Body of pancreas (tissue), 4 donors: Measurements from ENCODE around the gene PPP3R2. TPM values are rescaled to one million over a fixed set of nuclear protein-coding genes. Genes with fewer than 3 reads are reported as not detected.

Source experiments
- ATAC-seq: fragments of 150-250 bp; one replicate; pipeline ENCODE4 v1.9.1; 2016
- DNase-seq, 4 donors: peaks; one replicate each; pipeline ENCODE4 v3.0.0-alpha.2; 2019
- H3K27ac ChIP-seq, 4 donors: fragments of 200-600 bp; sonication (generic); 1 replicate in 3 of 4; 2 replicates in 1 of 4; pipeline versions ENCODE4 v1.5.1 to v1.6.1; 2016 to 2019; ENCODE audit warnings: mild to moderate bottlenecking in 1 of 4, mixed read lengths in 1 of 4, moderate library complexity in 1 of 4
- H3K27me3 ChIP-seq, 2 donors: fragments of 200-600 bp; sonication (generic); one replicate each; pipeline ENCODE4 v1.6.0; 2016; ENCODE audit warnings: mild to moderate bottlenecking in 1 of 2
- H3K36me3 ChIP-seq, 2 donors: fragments of 200-600 bp; sonication (generic); replicated peaks in 1 of 2; 2 replicates each; pipeline ENCODE4 v1.5.1; 2016; ENCODE audit warnings: low read depth in 2 of 2; ENCODE audit not compliant: insufficient read depth in 1 of 2
- H3K4me1 ChIP-seq: fragments of 200-600 bp; sonication (generic); one replicate; pipeline ENCODE4 v1.6.0; 2016
- H3K4me3 ChIP-seq, 2 donors: fragments of 200-600 bp; sonication (generic); 1 replicate in 1 of 2; 2 replicates in 1 of 2; pipeline ENCODE4 v1.5.1; 2016 to 2019
- H3K9me3 ChIP-seq, 3 donors: fragments of 200-600 bp; sonication (generic); 1 replicate in 2 of 3; 2 replicates in 1 of 3; pipeline ENCODE4 v1.5.1; 2016
- CTCF ChIP-seq, 7 experiments: fragments of 450-650 bp in 4 of 7; fragments of 200-600 bp in 3 of 7; sonication (generic) in 3 of 7; IDR thresholded peaks; one replicate each; pipeline ENCODE4 v1.5.1; 2016 to 2019; ENCODE audit warnings: antibody characterized with exemption in 7 of 7
- POLR2A ChIP-seq, 3 donors: fragments of 450-650 bp; IDR thresholded peaks; one replicate each; pipeline ENCODE4 v1.6.1; 2016; ENCODE audit warnings: antibody characterized with exemption in 3 of 3, mild to moderate bottlenecking in 2 of 3
- WGBS, 2 donors: methylation state at CpG; one replicate each; pipeline ENCODE4 v1.1.5; 2017; 5-methylcytosine and 5-hydroxymethylcytosine counted together
- intact Hi-C: fragments of 100-400 bp; cut with DNase I; formaldehyde crosslinking; loops from one replicate; pipeline ENCODE4 v1.15.1; 2023
- total RNA-seq, 2 donors: library from RNA; depleted of rRNA; stranded (reverse); fragments of >200 nt; gene quantifications; one replicate each; pipeline ENCODE4 v1.1.0, GENCODE V29; 2016

The PPP3R2 gene
- total RNA-seq, 2 donors from 2014 or later = not detected

- 68 to 78% methylated on average over 4 of the region's 4 CpGs for WGBS, 2 donors
- TF ChIP-seq POLR2A (IDR thresholded peaks at IDR 0.05) (no peak), CTCF (IDR thresholded peaks at IDR 0.05) (no peak)
- intact Hi-C loops = no loop called here
Observed at GRCh38 chr9:101628173-101628572, 33.4 kb upstream of the PPP3R2 start.

GRCh38 chr9:101626295-101626694 lies 31.5 kb upstream of the PPP3R2 start:
- 82 to 92% methylated on average over 1 of the region's 1 CpG for WGBS, 2 donors
- Histone ChIP-seq H3K9me3 (no peaks in the 10 kb centered on the region), H3K4me1 (peaks cover 6% of the 10 kb centered on the region), H3K36me3 (no peaks in the 10 kb centered on the region), H3K27me3 (no peaks in the 10 kb centered on the region), H3K4me3 (no peak overlapping the region), H3K27ac (no peak overlapping the region)
- TF ChIP-seq POLR2A (IDR thresholded peaks at IDR 0.05) (no peak), CTCF (IDR thresholded peaks at IDR 0.05) (no peak)
- no peak for DNase-seq
- intact Hi-C loops = no loop called here
- ATAC-seq = no peak

More at GRCh38 chr9:101628173-101628572, 33.4 kb upstream of the PPP3R2 start:
- no peaks in the 10 kb centered on the region for H3K27me3 ChIP-seq
- no peaks in the 10 kb centered on the region for H3K9me3 ChIP-seq
- no peak for DNase-seq
- no peak overlapping the region for H3K4me3 ChIP-seq
- no peak for ATAC-seq
- no peaks in the 10 kb centered on the region for H3K36me3 ChIP-seq
- peaks cover 6% of the 10 kb centered on the region for H3K4me1 ChIP-seq
- no peak overlapping the region for H3K27ac ChIP-seq

- no peaks in the 10 kb centered on the region for H3K9me3 ChIP-seq
- H3K4me1 ChIP-seq = peaks cover 6% of the 10 kb centered on the region
- H3K36me3 ChIP-seq = no peaks in the 10 kb centered on the region
- no peak overlapping the region for H3K4me3 ChIP-seq
- TF ChIP-seq CTCF (IDR thresholded peaks at IDR 0.05) = no peak
- TF ChIP-seq POLR2A (IDR thresholded peaks at IDR 0.05) = no peak
- ATAC-seq (no peak), DNase-seq (no peak)
- 77 to 88% methylated on average over 2 of the region's 2 CpGs for WGBS, 2 donors
- H3K27ac ChIP-seq = no peak overlapping the region
- intact Hi-C loops = no loop called here
- no peaks in the 10 kb centered on the region for H3K27me3 ChIP-seq
Observed at GRCh38 chr9:101625876-101626275, 31.1 kb upstream of the PPP3R2 start.

- Histone ChIP-seq H3K36me3 (no peaks in the 10 kb centered on the region), H3K27me3 (no peaks in the 10 kb centered on the region), H3K27ac (no peak overlapping the region), H3K4me3 (no peak overlapping the region), H3K4me1 (no peaks in the 10 kb centered on the region), H3K9me3 (no peaks in the 10 kb centered on the region)
- whole genome bisulfite sequencing, 2 donors = 94 to 97% methylated on average over 1 of the region's 1 CpG
- DNase-seq = no peak
- intact Hi-C loops = no loop called here
- ATAC-seq = no peak
- TF ChIP-seq POLR2A (IDR thresholded peaks at IDR 0.05) (no peak), CTCF (IDR thresholded peaks at IDR 0.05) (no peak)
Observed at GRCh38 chr9:101620452-101620851, 25.7 kb upstream of the PPP3R2 start.

GRCh38 chr9:101618698-101619097 lies 23.9 kb upstream of the PPP3R2 start:
- H3K4me1 ChIP-seq = no peaks in the 10 kb centered on the region
- no peak overlapping the region for H3K27ac ChIP-seq
- no peak overlapping the region for H3K4me3 ChIP-seq
- intact Hi-C loops = no loop called here
- no peaks in the 10 kb centered on the region for H3K36me3 ChIP-seq
- TF ChIP-seq POLR2A (IDR thresholded peaks at IDR 0.05) (no peak), CTCF (IDR thresholded peaks at IDR 0.05) (no peak)
- no peak for DNase-seq
- H3K9me3 ChIP-seq = no peaks in the 10 kb centered on the region
- ATAC-seq = no peak
- H3K27me3 ChIP-seq = no peaks in the 10 kb centered on the region
